AG09309 (cell line): ENCODE data around the gene ANKRD16.
"Not testable (repeated sequence)": the region's sequence is repeated elsewhere in the genome, so short reads cannot be mapped to it uniquely, and the experiment has no call there.

ENCODE experiments used
- DNase-seq: peaks from one replicate; pipeline ENCODE4 v3.0.0-alpha.2; 2010; ENCODE audit warnings: low read depth
- H3K4me3 ChIP-seq: 2 replicates; pipeline ENCODE4 v1.5.1; 2011; ENCODE audit warnings: mild to moderate bottlenecking, low read depth, low read length, moderate library complexity; ENCODE audit not compliant: control insufficient read depth
- CTCF ChIP-seq: IDR thresholded peaks from 2 replicates; pipeline ENCODE4 v1.5.1; 2011; ENCODE audit warnings: mild to moderate bottlenecking, low read depth, low read length, inconsistent platforms; ENCODE audit not compliant: insufficient read depth, control insufficient read depth; ENCODE audit errors: missing control alignments

Gene ANKRD16

DNA sequence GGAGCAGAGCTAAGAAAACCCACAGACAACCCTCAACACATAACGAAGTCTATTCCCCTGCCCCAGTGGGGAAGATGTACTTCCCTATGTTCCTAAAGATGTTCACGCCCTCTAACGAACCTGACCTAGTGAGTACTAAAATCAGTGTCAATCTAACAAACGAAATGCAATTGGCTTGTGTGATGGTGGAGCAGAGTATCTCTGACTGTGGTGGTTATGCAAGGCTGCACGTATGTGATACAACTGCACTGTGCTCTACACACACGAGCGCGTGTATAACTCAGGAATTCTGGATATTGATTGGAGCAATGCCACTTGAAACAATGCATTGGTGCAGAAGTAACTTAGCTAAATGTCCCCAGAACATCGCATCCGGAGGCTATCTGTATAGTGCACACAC lies 1.3 kb downstream of the ANKRD16 start:
- no peak for TF ChIP-seq CTCF
- peak overlapping the region; percentile 71 for H3K4me3 ChIP-seq
- no peak for DNase-seq

DNA sequence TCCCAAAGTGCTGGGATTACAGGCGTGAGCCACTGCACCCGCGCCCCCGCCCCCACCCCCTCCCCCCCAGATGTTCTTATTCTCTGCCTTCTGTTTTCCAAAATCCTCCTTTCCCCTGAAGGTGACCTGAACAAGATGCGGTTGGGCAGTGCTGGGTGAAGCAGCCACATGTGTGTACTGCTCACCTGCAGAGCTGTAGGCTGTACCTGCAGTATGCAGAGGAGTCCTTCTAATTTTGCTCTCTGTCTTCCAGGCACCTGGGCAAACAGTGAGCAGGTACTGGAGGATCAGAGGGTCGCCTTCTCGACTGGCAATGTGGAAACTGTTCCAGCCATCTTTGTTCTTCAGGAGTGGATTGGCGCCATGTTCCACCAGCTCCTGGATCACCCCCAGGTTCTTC lies 2.1 kb downstream of the ANKRD16 start:
- TF ChIP-seq CTCF: no peak
- DNase-seq: no peak
- no peak overlapping the region for H3K4me3 ChIP-seq

GRCh38 chr10:5887029-5887428 lies 2.7 kb downstream of the ANKRD16 start:
- no peak overlapping the region for H3K4me3 ChIP-seq
- no peak for DNase-seq
- TF ChIP-seq CTCF: no peak

GRCh38 chr10:5885619-5886018 lies 4.1 kb downstream of the ANKRD16 start:
- no peak overlapping the region for H3K4me3 ChIP-seq
- DNase-seq: no peak
- TF ChIP-seq CTCF: no peak

DNA sequence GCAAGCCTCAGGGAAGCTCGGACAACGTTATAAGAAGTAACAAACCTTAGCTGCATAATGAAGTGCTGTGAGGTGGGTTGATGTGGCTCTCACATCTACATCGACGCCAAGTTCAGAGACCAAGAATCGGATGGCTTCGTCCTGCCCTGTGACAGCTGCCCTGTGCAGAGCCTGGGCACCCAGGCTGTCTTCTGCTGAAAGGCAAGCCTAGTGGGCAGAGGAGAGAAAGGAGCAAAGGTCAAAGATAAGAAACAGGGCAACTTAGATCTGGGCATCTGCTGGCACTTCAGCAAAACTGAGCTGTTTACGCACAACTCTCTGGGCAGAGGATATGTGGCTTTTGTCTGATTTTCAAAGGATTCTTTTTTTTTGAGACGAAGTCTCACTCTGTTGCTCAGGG lies 6.7 kb downstream of the ANKRD16 start:
- no peak for DNase-seq
- TF ChIP-seq CTCF: no peak
- H3K4me3 ChIP-seq: no peak overlapping the region

GRCh38 chr10:5877041-5877440 lies 12.7 kb downstream of the ANKRD16 start:
- not testable (repeated sequence) for H3K4me3 ChIP-seq, DNase-seq

DNA sequence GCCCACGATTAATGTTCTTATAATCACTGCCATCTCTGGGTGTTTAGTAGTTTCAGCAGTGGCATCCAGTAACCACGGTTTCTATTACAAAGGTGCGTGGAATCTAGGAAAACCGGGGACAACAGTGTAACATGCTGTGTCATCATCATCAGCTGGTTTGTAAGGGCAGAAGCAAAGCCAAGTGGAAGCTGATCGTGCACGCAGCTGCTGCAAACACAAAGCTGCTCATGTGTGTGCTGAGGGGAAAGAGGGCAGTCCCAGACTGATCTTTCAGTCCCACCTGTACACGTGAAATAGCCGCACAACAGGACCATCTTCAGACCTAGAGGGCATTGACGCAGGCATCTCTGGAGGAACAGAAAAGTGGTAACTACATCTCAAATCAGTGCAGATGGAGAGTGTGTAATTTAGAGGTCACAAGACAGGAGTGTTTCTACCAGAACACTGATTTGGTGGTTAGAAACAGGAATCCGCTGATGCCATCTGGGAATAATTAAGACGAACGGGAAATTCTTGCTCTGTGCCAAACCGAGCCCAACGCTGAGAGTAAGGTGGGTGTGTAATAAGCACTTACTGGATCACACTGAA lies 13.4 kb downstream of the ANKRD16 start:
- DNase-seq: peak; percentile 86
- no peak overlapping the region for H3K4me3 ChIP-seq
- no peak for TF ChIP-seq CTCF
